SK-N-MC (cell line): ENCODE results near the gene AGAP1.

Experiments
- EZH2 ChIP-seq: fragments of 200-600 bp; sonication (generic); IDR thresholded peaks from one replicate; pipeline ENCODE4 v1.6.1; 2017; ENCODE audit warnings: antibody characterized with exemption
- FOXP2 ChIP-seq: optimal IDR thresholded peaks from 2 replicates; pipeline ENCODE3; 2011; ENCODE audit warnings: mild to moderate bottlenecking, moderate library complexity; ENCODE audit not compliant: insufficient read depth; ENCODE audit errors: extremely low read length, control extremely low read depth
- POLR2AphosphoS5 ChIP-seq: IDR thresholded peaks from 2 replicates; pipeline ENCODE4 v1.6.1; 2012; ENCODE audit warnings: mild to moderate bottlenecking, low read depth, low read length, borderline replicate concordance

GRCh38 chr2:235740821-235741220, 247.0 kb downstream of the AGAP1 start:
- TF ChIP-seq POLR2AphosphoS5 (no peak), EZH2 (no peak), FOXP2 (no peak)
